Subcutaneous adipose tissue (tissue), 4 donors: ENCODE results near the gene STK32B. TPM values are rescaled to one million over a fixed set of nuclear protein-coding genes. Genes with fewer than 3 reads are reported as not detected.

Source experiments
- CTCF ChIP-seq: fragments of 450-650 bp; IDR thresholded peaks from one replicate; pipeline ENCODE4 v1.5.1; 2016; ENCODE audit warnings: low read depth, mild to moderate bottlenecking, control low read depth, antibody characterized with exemption, moderate library complexity
- total RNA-seq, 4 donors: library from RNA; depleted of rRNA; stranded (reverse); fragments of >200 nt; gene quantifications; one replicate each; pipeline ENCODE4 v1.1.0, GENCODE V29; 2016

STK32B gene
- total RNA-seq, 4 donors from 2014 or later, result 1.3 to 3.2 (median 2.3) TPM

- no peak for TF ChIP-seq CTCF
Observed at GRCh38 chr4:5276475-5277075, 225.3 kb downstream of the STK32B start.

GRCh38 chr4:5277079-5277478 is 225.8 kb downstream of the STK32B start:
- no peak for TF ChIP-seq CTCF

- TF ChIP-seq CTCF, result no peak
Observed at GRCh38 chr4:5278213-5278612, 226.9 kb downstream of the STK32B start.

- no peak for TF ChIP-seq CTCF
Observed at GRCh38 chr4:5280828-5281227, 229.5 kb downstream of the STK32B start.

GRCh38 chr4:5283837-5284236 is 232.6 kb downstream of the STK32B start:
- TF ChIP-seq CTCF, result no peak

- no peak for TF ChIP-seq CTCF
Observed at GRCh38 chr4:5284517-5284916, 233.2 kb downstream of the STK32B start.

GRCh38 chr4:5292101-5292500 is 240.8 kb downstream of the STK32B start:
- TF ChIP-seq CTCF, result no peak
